Breast epithelium (tissue), 3 donors: Measurements from ENCODE around the gene HDLBP.

Source experiments
- CTCF ChIP-seq, 3 donors: fragments of 450-650 bp; IDR thresholded peaks; one replicate each; pipeline ENCODE4 v1.5.1; 2016 to 2017; ENCODE audit warnings: antibody characterized with exemption in 3 of 3, mild to moderate bottlenecking in 3 of 3, moderate library complexity in 3 of 3
- POLR2A ChIP-seq: fragments of 450-650 bp; IDR thresholded peaks from one replicate; pipeline ENCODE4 v1.6.1; 2016; ENCODE audit warnings: antibody characterized with exemption, mild to moderate bottlenecking, moderate library complexity

GRCh38 chr2:241208058-241208457 is 107.4 kb downstream of the HDLBP start:
- no peak for TF ChIP-seq CTCF (IDR thresholded peaks at IDR 0.05)
- TF ChIP-seq POLR2A: no peak
